H9 (cell line): ENCODE results near the gene MEA1. TPM values are rescaled to one million over a fixed set of nuclear protein-coding genes. Genes with fewer than 3 reads are reported as not detected.

Experiments used
- DNase-seq: peaks from one replicate; pipeline ENCODE4 v3.0.0-alpha.2; 2017
- H2AFZ ChIP-seq: one replicate; pipeline ENCODE4 v1.6.1; 2013; ENCODE audit warnings: mild to moderate bottlenecking, low read length, control low read depth, moderate library complexity
- H2AK5ac ChIP-seq: 2 replicates; pipeline ENCODE4 v1.6.1; 2013; ENCODE audit warnings: low read length, control low read depth, mixed read lengths; ENCODE audit not compliant: insufficient read length
- H2BK120ac ChIP-seq: one replicate; pipeline ENCODE4 v1.6.1; 2013; ENCODE audit warnings: low read depth, mild to moderate bottlenecking, low read length, control low read depth, inconsistent platforms; ENCODE audit not compliant: poor library complexity, severe bottlenecking
- H2BK12ac ChIP-seq: 2 replicates; pipeline ENCODE4 v1.6.1; 2013; ENCODE audit warnings: low read length, control low read depth, mixed read lengths, low read depth; ENCODE audit not compliant: insufficient read length
- H2BK15ac ChIP-seq: 2 replicates; pipeline ENCODE4 v1.6.1; 2013; ENCODE audit warnings: low read depth, low read length, control low read depth
- H2BK20ac ChIP-seq: one replicate; pipeline ENCODE4 v1.6.1; 2013; ENCODE audit warnings: low read depth, mild to moderate bottlenecking, low read length, control low read depth, inconsistent platforms; ENCODE audit not compliant: poor library complexity, severe bottlenecking
- H2BK5ac ChIP-seq: 2 replicates; pipeline ENCODE4 v1.6.1; 2013; ENCODE audit warnings: low read length, control low read depth, mixed read lengths; ENCODE audit not compliant: insufficient read length
- H3K14ac ChIP-seq: 2 replicates; pipeline ENCODE4 v1.6.1; 2013; ENCODE audit warnings: low read length, control low read depth; ENCODE audit not compliant: insufficient read depth
- H3K18ac ChIP-seq: 2 replicates; pipeline ENCODE4 v1.6.1; 2013; ENCODE audit warnings: low read depth, mild to moderate bottlenecking, mixed read lengths, low read length, control low read depth; ENCODE audit not compliant: insufficient read length
- H3K23ac ChIP-seq: 2 replicates; pipeline ENCODE4 v1.6.1; 2013; ENCODE audit warnings: low read length, control low read depth, mixed read lengths, low read depth; ENCODE audit not compliant: insufficient read length
- H3K23me2 ChIP-seq: 2 replicates; pipeline ENCODE4 v1.6.1; 2013; ENCODE audit warnings: low read depth, mild to moderate bottlenecking, mixed read lengths, low read length, control low read depth; ENCODE audit not compliant: insufficient read length, poor library complexity, severe bottlenecking
- H3K27ac ChIP-seq: 2 replicates; pipeline ENCODE4 v1.5.1; 2013; ENCODE audit warnings: low read length, control low read depth, mixed read lengths, low read depth; ENCODE audit not compliant: insufficient read length
- H3K27me3 ChIP-seq: 2 replicates; pipeline ENCODE4 v1.6.1; 2013; ENCODE audit warnings: low read length, control low read depth, inconsistent platforms; ENCODE audit not compliant: insufficient read depth
- H3K4ac ChIP-seq: 2 replicates; pipeline ENCODE4 v1.6.1; 2013; ENCODE audit warnings: low read depth, mild to moderate bottlenecking, control low read depth, inconsistent platforms, low read length, moderate library complexity
- H3K4me1 ChIP-seq: 2 replicates; pipeline ENCODE4 v1.6.1; 2013; ENCODE audit warnings: low read length, control low read depth, inconsistent platforms; ENCODE audit not compliant: insufficient read depth
- H3K4me2 ChIP-seq: 2 replicates; pipeline ENCODE4 v1.6.1; 2013; ENCODE audit warnings: low read length, control low read depth, mixed read lengths; ENCODE audit not compliant: insufficient read length, insufficient read depth
- H3K56ac ChIP-seq: 2 replicates; pipeline ENCODE4 v1.6.1; 2013; ENCODE audit warnings: low read depth, mild to moderate bottlenecking, mixed read lengths, low read length, control low read depth; ENCODE audit not compliant: insufficient read length
- H3K79me1 ChIP-seq: 2 replicates; pipeline ENCODE4 v1.6.1; 2013; ENCODE audit warnings: low read depth, mild to moderate bottlenecking, moderate library complexity, low read length, control low read depth, inconsistent platforms; ENCODE audit not compliant: insufficient read depth, poor library complexity, severe bottlenecking
- H3K79me2 ChIP-seq: 2 replicates; pipeline ENCODE4 v1.6.1; 2013; ENCODE audit warnings: low read length, control low read depth, inconsistent platforms; ENCODE audit not compliant: insufficient read depth
- H3K9ac ChIP-seq: 2 replicates; pipeline ENCODE4 v1.6.1; 2013; ENCODE audit warnings: low read length, control low read depth, mixed read lengths; ENCODE audit not compliant: insufficient read length; ENCODE audit errors: extremely low read depth
- H3K9me3 ChIP-seq: one replicate; pipeline ENCODE4 v1.6.1; 2013; ENCODE audit warnings: low read depth, low read length, inconsistent platforms; ENCODE audit not compliant: control insufficient read depth
- H3T11ph ChIP-seq: one replicate; pipeline ENCODE4 v1.6.1; 2013; ENCODE audit warnings: mild to moderate bottlenecking, low read length, control low read depth, inconsistent platforms
- H4K20me1 ChIP-seq: one replicate; pipeline ENCODE4 v1.6.1; 2013; ENCODE audit not compliant: control insufficient read depth, insufficient read length, insufficient read depth
- H4K5ac ChIP-seq: 2 replicates; pipeline ENCODE4 v1.6.1; 2013; ENCODE audit warnings: low read depth, mild to moderate bottlenecking, mixed read lengths, low read length, control low read depth; ENCODE audit not compliant: insufficient read length
- H4K8ac ChIP-seq: replicated peaks from 2 replicates; pipeline ENCODE4 v1.6.1; 2013; ENCODE audit warnings: low read length, control low read depth, mixed read lengths, low read depth; ENCODE audit not compliant: insufficient read length
- H4K91ac ChIP-seq: 2 replicates; pipeline ENCODE4 v1.6.1; 2013; ENCODE audit warnings: low read depth, mild to moderate bottlenecking, moderate library complexity, mixed read lengths, low read length, control low read depth; ENCODE audit not compliant: insufficient read length
- H3K27ac Mint-ChIP-seq, 3 experiments: 2 replicates in 2 of 3; 3 replicates in 1 of 3; pipeline ENCODE4 v1.8.0; 2020 to 2021; ENCODE audit warnings: mixed read lengths in 3 of 3, mild to moderate bottlenecking in 1 of 3, moderate library complexity in 1 of 3
- H3K27me3 Mint-ChIP-seq: 2 replicates; pipeline ENCODE4 v1.8.0; 2021; ENCODE audit warnings: low read depth, mild to moderate bottlenecking, moderate library complexity, mixed read lengths
- H3K36me3 Mint-ChIP-seq, 3 experiments: 2 replicates in 2 of 3; 3 replicates in 1 of 3; pipeline ENCODE4 v1.8.0; 2020 to 2021; ENCODE audit warnings: low read depth in 3 of 3, mixed read lengths in 3 of 3; ENCODE audit not compliant: insufficient read depth in 1 of 3
- H3K4me1 Mint-ChIP-seq, 2 experiments: 2 replicates each; pipeline ENCODE4 v1.8.0; 2020; ENCODE audit warnings: mixed read lengths in 2 of 2
- H3K4me3 Mint-ChIP-seq, 2 experiments: 2 replicates in 1 of 2; 3 replicates in 1 of 2; pipeline ENCODE4 v1.8.0; 2020 to 2021; ENCODE audit warnings: mild to moderate bottlenecking in 2 of 2, mixed read lengths in 2 of 2, moderate library complexity in 1 of 2
- H3K9me3 Mint-ChIP-seq, 2 experiments: 2 replicates in 1 of 2; 3 replicates in 1 of 2; pipeline ENCODE4 v1.8.0; 2020; ENCODE audit warnings: mild to moderate bottlenecking in 2 of 2, mixed read lengths in 2 of 2, moderate library complexity in 1 of 2
- WGBS: extraction: QIAGEN DNeasy Blood & Tissue Kit; methylation state at CpG from one replicate; pipeline ENCODE4 v1.1.7; 2013; ENCODE audit warnings: missing lambda C conversion rate, low lambda C conversion rate, mixed read lengths; ENCODE audit not compliant: insufficient read length; ENCODE audit errors: extremely low coverage; 5-methylcytosine and 5-hydroxymethylcytosine counted together
- total RNA-seq: library from RNA; stranded (reverse); gene quantifications from 2 replicates; pipeline ENCODE4 v1.2.1, GENCODE V29; 2021
- TF ChIP-seq, protein P1 (sequence below): fragments of 200-600 bp; sonication (generic); conservative IDR thresholded peaks from 3 replicates; pipeline ENCODE4 v1.8.0; 2021; ENCODE audit warnings: antibody characterized with exemption, mild to moderate bottlenecking

Gene MEA1
- total RNA-seq, 1 experiment from 2014 or later: 113 TPM

DNA sequence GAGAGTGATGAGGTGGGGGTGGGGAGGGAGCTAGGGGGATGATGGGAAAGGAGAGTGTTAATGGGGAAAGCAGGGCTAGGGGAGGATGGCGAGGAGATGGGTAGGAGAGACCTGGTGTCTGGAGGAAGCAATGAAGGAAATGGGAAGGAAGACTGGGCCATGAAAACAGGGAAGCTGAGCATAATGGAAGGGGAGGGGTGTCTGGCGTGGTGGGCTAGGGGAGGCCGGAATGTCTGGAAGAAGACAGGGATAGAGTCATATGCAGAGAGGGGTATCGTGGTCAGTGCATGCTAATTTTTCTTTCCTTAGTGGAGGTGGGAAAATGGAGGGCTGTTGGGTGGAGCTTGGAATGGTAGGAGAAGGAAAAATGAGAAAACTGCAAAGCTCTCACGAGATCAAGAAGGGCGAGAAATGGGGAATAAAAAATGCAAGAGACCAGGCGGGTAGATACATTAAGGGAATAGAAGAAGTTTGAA lies 726 bp upstream of the MEA1 start:
- H3K23me2 ChIP-seq: peaks cover 6% of the 10 kb centered on the region
- peaks cover 2% of the 10 kb centered on the region; the same call in 1 of the 2 replicates for H3K4me1 ChIP-seq
- no peak overlapping the region for H2BK12ac ChIP-seq
- no peak overlapping the region for H3K4ac ChIP-seq
- Mint-ChIP-seq H3K36me3 (peaks cover 33 to 69% (median 68%) of the 10 kb centered on the region in 3 experiments), H3K4me3 (peak overlapping the region; percentile 92 to 97), H3K9me3 (no peaks in the 10 kb centered on the region; a peak in 1 of 5 replicates), H3K27me3 (no peaks in the 10 kb centered on the region), H3K27ac (peak overlapping the region; percentile 56 to 88 (median 84); a peak in 6 of 7 replicates), H3K4me1 (peaks cover 22 to 33% of the 10 kb centered on the region in 2 experiments)
- H3K56ac ChIP-seq: no peak overlapping the region
- H4K8ac ChIP-seq: no peak overlapping the region
- H2BK5ac ChIP-seq: no peak overlapping the region
- H3K27ac ChIP-seq: peak overlapping the region; percentile 9
- no peak overlapping the region for H2BK20ac ChIP-seq
- no peak overlapping the region for H4K5ac ChIP-seq
- no peak overlapping the region for H2BK15ac ChIP-seq
- peak overlapping the region; percentile 99 for H3K4me2 ChIP-seq
- H3K79me2 ChIP-seq: peaks cover 11% of the 10 kb centered on the region; the same call in 1 of the 2 replicates
- no peak overlapping the region for H4K91ac ChIP-seq
- peak overlapping the region; percentile 39 for H3K18ac ChIP-seq
- peak overlapping the region; percentile 81 for H3K9ac ChIP-seq
- no peak overlapping the region for H2BK120ac ChIP-seq
- H3K14ac ChIP-seq: peak overlapping the region; percentile 26; the same call in 1 of the 2 replicates
- H3T11ph ChIP-seq: no peak overlapping the region
- no peak overlapping the region for H2AFZ ChIP-seq
- no peak for DNase-seq
- no peaks in the 10 kb centered on the region for H3K27me3 ChIP-seq
- H3K79me1 ChIP-seq: no peaks in the 10 kb centered on the region
- H3K23ac ChIP-seq: no peak overlapping the region
- H3K9me3 ChIP-seq: no peaks in the 10 kb centered on the region
- H4K20me1 ChIP-seq: no peaks in the 10 kb centered on the region
- H2AK5ac ChIP-seq: no peak overlapping the region
- no CpG with 5 or more reads among the region's 7 CpGs for WGBS
- TF ChIP-seq, protein P1, sequence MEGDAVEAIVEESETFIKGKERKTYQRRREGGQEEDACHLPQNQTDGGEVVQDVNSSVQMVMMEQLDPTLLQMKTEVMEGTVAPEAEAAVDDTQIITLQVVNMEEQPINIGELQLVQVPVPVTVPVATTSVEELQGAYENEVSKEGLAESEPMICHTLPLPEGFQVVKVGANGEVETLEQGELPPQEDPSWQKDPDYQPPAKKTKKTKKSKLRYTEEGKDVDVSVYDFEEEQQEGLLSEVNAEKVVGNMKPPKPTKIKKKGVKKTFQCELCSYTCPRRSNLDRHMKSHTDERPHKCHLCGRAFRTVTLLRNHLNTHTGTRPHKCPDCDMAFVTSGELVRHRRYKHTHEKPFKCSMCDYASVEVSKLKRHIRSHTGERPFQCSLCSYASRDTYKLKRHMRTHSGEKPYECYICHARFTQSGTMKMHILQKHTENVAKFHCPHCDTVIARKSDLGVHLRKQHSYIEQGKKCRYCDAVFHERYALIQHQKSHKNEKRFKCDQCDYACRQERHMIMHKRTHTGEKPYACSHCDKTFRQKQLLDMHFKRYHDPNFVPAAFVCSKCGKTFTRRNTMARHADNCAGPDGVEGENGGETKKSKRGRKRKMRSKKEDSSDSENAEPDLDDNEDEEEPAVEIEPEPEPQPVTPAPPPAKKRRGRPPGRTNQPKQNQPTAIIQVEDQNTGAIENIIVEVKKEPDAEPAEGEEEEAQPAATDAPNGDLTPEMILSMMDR: no peak
